GM18867 (cell line): Measurements from ENCODE around the gene FGD5.

ENCODE experiments used
- ATAC-seq: cut with Tn5 transposase; IDR thresholded peaks from one replicate; pipeline ENCODE4 v1.9.1; 2021; ENCODE audit warnings: mild to moderate bottlenecking, moderate library complexity; ENCODE audit not compliant: unreplicated experiment

The FGD5 gene

DNA sequence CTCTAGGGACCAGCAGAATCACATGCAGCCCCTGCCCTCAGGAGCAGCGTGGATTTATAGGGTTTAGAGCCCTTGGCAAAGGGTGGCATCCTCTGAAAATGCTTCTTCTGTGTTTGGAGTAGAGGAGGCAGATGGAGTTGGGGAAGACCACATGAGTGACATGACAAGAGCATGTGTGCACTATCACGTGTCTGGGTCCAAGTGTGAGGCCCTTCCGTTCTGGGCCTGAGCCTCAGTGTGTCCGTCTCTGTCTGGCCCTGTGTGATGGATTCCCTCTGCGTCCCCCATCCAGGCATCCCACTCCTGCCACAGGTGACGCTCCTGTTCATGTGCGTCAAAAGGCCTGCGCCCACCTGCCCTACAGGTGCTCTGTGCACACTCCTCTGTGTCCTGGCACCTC lies 30.1 kb downstream of the FGD5 start:
- no peak for ATAC-seq

DNA sequence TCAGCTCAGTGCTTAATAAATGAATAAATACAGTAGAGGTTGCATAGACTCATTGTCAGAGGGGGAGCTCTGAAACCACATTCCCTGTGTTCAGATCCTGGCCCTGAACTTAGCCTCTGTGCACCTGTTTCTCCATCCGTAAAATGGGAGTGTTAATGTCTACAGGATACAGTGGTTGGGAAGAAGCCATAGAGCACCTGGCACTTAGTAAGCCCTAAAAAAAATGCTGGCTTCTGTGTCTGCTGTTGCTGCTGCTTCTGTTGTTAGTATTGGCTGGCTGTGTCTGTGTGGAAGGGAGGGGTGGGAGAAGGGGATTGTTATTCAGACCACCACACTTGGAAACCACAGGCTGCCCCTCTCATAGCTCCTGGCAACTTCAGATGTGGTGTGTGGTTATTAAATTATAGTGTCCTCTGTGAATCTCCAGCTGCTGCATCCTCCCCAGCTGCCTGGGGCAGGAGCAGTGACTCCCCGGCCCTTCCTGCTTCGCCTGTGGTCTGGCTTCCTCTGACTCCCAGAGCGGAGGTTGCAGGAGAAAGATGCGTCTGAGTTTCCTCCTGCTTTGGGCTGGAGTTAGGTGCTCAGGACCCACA lies 31.0 kb downstream of the FGD5 start:
- no peak for ATAC-seq

DNA sequence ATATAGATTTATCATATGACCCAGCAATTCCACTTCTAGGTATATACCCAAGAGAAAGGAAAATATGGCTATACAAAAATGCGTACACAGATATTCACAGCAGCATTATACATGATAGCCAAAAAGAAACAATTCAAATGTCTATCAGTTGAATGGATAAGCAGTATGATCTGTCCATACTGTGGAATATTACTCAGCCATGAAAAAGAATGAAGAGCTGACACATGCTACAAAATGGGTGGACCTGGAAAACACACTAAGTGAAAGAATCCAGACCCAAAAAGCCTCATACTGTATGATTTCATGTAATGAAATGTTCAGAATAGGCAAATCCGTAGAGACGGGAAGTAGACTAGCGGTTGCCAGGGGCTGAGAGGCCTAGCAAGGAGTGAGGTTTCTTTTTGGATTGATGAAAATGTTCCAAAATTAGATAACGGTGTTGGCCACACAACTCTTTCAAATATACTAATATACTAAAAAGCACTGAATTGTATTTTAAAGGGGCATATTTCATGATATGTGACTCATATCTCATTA lies 33.4 kb downstream of the FGD5 start:
- ATAC-seq, result no peak

DNA sequence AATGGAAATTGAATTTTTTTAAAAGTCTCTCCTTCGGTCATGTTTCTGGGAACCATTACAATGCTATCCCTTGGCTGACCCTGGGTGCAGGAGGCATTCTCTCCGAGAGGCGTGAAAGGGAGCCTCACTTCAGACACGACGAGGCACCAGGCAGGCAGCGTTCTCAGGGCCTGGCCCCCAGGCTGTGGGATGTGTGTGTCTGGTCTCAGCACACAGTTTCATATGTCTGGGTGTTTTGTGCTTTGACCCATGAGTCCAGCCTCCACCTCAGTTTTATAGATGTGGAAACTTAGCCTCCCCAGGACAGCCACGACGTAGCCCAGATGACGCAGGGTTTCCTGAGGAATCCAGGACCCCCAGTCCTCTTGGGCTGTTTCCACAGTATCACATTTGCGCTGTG lies 34.0 kb downstream of the FGD5 start:
- no peak for ATAC-seq

DNA sequence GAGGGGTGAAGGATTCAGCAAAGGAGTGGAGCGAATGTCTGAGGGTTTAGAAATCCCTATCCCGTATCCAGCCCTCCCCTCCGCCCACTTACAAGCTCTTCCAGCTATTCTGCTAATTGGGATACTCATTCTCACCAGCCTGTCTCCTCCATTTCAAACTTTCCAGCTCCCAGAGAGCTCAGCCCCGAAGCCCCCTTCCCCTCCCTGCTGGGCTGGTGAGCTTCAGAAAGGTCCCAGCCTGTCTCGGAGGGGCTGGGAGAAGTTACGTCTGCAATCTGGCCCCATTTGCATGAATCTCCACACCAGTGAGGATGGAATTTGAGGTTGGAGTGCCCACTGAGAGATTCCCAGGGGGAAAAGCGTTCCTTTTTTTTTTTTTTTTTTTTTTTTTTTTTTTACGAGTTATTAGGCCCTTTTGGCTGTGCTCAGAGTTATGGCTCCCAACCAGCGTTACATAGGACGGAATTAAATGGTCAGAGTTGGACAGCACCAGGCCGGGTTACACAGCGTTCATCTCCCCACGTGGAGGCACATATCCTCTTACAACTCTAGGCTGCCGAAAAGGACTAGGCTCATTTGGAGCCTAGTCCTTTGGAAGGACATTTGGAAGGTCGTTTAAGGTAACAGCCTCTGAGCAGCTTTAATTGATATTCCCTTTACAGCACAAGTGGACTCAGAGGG lies 34.6 kb downstream of the FGD5 start:
- no peak for ATAC-seq

DNA sequence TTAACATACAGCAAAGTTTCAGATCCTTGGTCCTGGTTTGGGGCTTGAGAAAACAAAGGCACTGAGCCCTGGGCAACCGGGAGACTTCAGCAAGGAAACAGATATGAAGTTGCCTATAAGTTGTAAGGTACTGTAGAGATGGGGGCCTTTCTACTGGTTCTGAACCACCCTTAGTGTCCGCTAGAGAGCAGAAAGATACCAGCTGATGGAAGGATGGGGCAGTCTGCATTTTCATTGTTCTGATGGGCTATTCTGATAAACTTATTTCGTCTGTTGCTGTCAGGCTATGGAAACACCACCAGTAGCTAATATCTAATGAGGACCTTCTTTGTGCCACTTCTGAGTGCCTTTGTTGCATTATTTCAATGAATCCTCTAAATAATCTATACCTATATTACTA lies 38.7 kb downstream of the FGD5 start:
- ATAC-seq, result no peak

DNA sequence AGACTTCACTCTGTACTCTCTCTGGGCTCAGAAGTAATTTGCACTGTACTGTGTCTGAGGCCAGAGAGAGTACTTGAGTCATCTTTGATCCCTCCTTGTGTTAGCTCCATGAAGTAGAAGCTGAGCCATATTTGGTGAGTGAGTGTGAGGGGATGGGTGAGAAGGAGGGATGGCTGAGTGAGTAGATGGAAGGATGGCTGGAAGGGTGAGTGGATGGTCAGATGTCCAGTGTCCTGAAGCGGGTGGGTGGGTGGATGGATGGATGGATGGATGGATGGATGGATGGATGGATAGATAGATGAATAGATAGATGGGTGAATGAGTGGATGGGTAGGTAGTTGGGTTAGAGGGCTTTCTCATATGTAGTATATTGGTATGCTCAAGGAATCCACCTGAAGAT lies 39.3 kb downstream of the FGD5 start:
- ATAC-seq, result no peak

DNA sequence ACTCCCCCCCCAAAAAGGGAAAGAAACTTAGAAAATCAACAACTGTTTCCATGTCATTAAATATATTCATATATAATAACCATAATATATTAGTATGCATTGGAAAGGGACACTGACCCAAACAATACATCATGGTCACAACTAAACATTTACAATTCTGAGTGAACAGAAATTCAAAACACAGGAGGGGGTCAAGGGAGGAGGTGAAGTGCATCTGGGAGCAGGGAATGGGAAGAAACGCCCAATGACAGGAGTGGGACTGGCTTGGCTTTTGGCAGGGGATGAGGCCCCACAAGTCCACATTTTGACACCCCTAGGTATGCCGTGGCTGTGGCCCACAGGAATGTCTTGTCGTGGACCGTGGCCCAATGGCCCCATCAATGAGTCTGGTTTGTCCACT lies 41.1 kb downstream of the FGD5 start:
- no peak for ATAC-seq

DNA sequence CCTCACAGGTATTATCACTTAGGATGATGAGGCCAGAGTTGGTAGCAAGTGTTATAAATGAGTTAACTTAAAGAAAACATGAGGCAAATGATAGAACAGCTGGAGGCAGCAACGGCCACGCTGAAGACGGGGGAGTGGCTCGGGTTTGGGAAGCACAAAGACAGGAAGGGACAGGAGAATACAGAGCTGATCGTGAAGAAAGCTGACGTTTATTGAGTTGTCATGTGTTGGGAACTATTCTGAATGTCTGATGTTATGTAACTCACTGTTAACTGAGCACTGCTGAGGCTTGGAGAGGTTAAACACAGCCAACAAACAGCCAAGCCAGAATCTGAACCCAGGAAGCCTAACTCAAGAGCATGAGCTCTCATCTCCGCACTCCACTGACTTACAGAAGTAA lies 42.3 kb downstream of the FGD5 start:
- no peak for ATAC-seq

DNA sequence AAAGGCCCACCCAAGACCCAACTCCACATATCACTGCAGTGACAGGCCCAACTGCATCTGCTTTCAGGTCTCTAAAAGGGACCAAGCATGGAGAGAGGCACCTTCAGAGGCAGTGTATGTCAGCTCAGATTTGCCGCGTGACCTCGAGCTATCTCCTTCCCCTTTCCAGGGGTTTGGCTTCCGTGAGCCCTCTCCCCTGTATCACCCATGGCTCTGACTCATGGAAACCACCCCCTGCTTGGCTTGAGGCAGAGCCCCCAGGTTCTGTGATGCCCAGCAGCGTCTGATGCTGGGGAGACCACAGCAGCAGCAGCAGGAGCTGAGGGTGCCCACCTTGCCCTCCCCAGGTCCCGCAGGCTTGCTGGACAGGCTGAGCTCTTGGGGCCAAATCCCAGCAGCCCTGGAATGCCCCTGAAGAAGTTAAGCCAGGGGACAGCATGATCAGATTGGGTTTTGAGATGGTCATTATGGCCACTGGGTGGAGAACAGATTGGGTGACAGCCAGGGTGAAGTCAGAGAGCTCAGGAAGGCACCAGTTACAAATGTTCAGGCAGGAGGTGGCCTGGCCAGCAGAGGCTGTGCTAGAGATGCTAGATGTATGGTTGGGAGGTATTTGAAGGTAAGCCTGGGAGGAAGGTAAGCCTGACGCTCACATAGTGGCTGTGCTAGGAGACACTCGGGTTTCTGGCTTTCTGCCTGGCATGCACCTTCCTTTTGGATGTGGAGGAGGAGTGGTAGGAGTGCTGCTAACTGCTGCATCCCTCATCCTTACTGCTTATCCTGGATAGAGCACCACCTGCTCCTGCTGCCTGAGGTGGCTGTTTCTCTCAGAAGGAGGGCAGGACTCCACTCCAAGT lies 42.9 kb downstream of the FGD5 start:
- no peak for ATAC-seq

DNA sequence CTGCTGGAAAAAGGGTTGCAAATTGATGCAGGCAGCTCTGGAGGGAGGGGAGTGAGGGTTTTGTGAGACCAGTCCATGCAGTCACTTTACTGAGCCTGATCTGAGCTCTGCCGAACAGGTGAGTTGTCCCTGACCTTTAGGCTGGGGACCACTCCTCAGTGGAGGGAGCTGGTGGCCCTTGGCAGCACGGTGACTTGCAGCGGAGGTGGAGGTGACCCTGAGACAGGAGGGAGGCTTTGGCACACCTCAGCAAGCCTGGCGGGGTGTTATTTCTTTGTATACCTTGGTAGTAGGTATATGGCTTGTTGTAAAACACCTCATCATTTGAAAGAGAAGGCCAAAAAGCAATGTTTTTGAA lies 43.5 kb downstream of the FGD5 start:
- ATAC-seq, result no peak

DNA sequence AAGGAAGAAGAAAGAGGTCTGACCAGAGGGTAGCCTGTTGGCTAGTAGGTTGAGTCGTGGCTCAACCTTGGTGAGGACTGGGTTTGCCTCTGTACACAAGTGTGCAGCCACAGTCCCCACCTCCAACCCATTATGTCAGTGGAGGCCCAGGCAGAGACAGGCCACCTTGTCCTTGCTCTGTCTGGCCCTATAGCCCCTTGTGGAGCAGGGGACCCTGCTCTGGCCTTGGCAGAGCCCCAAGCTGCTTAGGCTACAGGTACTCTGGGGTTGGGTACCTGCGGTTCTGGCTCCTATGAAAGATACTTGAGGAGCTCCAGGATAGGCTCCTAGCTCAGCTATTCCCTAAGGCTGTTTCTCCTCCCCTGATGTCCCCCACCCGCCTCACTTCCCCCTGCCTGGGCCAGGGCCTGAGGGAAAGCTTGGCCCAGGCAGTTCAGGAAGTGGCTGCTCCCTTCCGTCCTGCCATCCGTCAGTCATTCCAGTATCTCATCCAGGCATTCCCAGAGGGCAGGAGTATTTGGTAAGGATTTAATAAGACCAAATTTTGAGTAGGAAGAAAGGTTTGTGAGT lies 44.0 kb downstream of the FGD5 start:
- no peak for ATAC-seq

DNA sequence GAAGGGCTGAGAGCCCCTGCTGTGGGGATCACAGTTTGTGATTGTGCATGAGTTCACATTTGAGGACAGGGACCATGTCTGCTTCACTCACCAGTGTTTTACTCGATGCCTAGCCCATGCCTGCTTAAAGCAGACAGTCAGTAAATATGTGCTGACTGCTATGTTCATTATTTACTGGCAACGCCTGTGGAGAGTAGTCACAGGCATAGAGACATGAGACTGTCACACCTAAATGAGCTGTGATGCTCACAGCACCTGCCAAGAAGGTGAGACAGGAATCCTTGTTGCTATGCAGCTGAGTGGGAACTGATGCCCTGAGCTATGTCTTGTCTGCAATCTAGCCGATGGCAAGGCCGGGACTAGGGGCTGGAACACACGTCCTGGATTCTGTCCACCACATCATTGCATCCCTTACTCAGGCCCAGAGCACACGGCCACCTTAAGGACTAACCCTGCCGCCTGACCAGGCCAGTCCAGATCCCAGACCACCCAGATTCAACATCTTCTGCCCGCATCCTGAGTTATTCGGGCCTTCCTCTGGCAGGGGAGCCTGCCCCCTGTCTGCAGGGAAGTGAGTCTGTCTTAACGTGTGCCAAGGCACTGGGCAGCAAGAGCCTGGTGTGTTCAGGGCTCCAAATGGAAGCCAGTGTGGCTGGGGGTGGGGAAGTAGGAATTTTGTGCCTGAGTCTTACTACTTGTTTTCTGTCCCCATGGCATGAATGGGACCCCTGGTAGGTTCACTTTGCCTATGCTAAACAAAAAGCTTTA lies 44.8 kb downstream of the FGD5 start:
- ATAC-seq, result no peak

DNA sequence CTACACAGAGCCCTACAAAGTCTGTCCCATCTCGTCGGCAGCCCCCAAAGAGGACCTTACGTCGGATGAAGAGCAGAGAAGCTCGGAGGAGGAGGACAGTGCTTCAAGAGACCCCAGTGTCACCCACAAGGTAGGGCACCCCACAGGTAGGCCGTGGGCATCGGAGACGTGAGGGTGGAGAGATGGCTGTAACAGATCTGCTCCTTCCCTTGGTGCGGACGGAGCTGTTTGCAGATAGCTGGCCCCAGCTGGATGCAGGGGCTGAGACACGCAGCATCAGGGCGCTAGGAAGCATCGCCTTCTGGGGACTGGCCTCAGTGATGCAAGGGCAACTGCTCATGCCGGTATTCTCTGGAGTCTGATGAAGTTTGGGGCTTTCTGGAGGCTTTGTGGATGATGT lies 45.4 kb downstream of the FGD5 start:
- ATAC-seq, result no peak

DNA sequence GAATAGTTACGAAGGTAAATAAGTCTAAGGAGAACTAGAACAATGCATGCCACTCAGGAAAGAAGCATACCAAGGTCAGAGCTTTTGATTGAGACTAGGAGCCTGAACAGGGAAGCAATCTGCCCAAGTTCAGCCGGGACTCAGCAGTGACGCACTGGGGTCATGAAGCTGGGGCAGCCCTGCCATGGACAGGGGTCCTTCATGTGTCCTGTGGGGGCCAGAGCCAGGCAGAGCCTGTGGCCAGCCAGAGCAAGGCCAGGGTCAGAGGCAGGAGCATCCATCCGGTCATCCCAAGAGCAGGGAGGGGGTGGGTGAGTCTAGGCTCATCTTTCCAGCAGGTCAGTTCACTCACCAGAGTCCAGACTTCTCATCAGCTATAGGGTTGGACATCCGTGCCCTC lies 47.9 kb downstream of the FGD5 start:
- ATAC-seq, result no peak

DNA sequence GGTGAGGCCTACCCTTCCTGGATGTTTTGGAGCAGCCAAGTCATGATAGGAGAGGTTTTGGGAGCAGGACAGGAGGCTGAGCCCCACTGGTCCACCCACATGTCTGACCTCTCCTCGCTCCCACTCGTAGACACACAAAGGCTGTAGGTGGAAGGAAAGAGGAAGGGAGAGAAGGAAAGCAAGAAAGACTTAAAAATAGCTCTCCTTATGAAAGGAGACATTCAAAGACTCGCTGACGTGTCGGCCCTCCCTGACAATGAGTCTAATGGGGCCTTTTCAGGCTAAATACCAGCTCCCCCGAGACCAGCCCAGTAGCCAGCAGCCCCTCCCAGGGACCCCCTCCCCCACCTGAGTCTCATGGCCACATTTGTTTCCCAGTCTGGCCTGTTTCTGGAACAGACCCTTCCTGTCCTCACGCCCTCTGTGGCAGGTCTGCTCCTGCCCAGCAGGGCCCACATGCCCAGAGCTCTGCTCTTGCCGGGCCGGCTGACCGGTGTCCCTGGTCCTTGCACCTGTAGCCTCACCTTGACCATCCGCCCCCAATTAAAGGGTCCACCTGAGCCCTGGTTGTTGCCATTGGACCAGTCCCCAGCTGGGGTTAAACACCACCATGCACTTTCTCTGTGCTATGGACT lies 49.3 kb downstream of the FGD5 start:
- no peak for ATAC-seq

DNA sequence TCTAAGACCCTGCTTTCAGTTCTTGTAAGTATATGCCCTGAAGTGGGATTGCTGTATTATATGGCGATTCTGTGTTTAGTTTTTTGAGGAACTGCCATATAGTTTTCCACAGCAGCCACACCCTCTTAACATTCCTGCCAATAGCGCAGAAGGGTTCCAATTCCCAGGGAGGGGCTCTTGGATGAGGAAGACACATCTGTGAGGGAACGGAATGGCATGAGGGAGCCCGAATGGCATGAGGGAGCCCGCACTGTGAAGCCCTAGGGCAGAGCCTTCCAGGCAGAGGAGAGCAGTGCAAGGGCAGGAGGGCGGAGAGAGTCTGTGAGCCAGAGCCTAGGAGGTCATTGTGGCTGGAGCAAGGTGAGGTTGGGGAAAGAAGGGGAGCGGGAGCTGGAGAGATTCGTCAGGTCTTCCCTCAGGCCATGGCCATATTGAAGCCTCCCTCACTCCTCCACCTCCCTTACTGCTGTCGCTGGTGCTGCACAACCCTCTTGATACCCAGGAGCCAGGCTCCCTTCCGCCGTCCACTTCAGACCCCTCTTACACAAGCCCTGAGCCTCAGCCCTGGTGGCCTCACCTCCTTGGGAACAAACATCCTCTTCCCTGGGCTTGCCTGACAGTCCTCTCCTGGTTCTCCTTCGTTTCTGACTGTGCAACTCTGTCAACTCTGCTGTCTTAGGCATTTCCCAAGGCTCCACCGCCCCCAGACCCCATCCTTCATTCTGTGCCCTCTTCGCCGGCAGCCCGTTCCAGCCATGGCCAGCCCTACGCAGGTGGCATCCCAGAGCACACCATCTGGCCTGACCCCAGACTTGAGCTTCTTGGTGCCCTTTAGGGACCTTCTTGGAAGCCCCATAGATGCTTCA lies 51.4 kb downstream of the FGD5 start:
- ATAC-seq, result no peak

DNA sequence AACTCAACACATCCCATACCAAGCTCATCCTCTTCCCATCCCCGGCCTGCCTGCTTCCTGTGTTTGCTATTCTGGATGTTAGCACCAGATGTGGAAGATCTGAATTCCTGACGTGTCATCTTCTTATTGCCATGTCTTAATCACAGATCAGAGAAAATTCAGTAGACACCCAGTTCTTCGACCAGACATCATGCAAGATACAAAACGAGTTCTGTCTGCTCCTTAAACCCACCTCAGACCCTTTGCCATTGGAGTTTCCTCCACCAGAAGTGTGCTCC lies 52.0 kb downstream of the FGD5 start:
- ATAC-seq, result no peak

DNA sequence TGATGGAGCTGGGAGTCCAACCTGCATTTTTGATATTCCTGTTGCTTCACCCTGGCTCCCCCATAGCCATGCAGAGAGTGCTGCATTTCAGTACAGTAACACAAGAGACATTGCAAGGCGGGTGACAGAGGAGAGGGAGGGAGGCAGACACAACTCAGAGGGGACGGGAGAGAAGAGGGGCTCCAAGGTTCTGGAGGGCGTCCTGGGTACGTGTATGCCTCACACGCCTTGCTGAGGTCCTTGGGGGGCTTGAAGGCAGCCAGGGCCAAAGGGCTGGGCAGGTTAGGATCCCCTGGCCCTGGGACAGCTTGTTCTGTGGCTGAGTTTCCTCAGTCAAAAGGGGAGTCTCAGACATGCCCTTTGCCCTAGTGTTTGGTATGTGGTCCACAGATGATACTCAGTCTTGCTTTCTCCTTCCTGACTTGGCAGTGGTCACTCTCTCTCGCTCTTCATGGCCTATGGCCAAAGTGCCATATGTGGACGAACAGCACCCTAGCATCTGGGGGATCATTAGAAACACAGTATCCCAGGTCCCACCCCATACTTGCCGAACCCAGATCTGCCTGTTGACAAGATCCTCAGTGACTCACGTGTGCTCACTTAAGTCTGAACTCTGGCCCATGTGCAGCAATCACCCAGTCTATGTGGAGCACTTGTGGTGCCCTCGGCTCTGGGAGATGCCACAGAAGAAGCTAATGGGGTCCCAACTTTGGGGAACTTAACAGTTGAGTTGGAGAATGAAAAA lies 52.9 kb downstream of the FGD5 start:
- no peak for ATAC-seq
